Measurements from ENCODE around the gene NLRP12. TPM values are rescaled to one million over a fixed set of nuclear protein-coding genes. Genes with fewer than 3 reads are reported as not detected.

NLRP12 gene
- total RNA-seq (2013; cell fraction: nucleolus; rRNA removed), result not detected in 2 replicates
- total RNA-seq (2014; rRNA removed) (not detected in 2 replicates), total RNA-seq (2014; rRNA removed; fragmentation: Illumina TruSeq; extraction: Trizol) (not detected in 2 replicates), total RNA-seq (2021) (not detected in 2 replicates), polyA plus RNA-seq (2011; rRNA removed) (not detected in 2 replicates), polyA plus RNA-seq (2014; fragmentation: Illumina TruSeq; extraction: Trizol) (not detected in 2 replicates), polyA plus RNA-seq (2014; fragmentation: Nextera tagmentation; extraction: Ambion mirVana) (not detected), polyA plus RNA-seq (2014; rRNA removed) (not detected in 2 replicates), polyA plus RNA-seq (2016; fragmentation: Nextera tagmentation; extraction: Ambion mirVana) (not detected), polyA minus RNA-seq (2011; rRNA and poly(A)+ RNA removed) (not detected in 2 replicates), Bru-seq, nascent RNA (not detected), BruChase-seq, experiment 1, labeled RNA remaining after a 6-hour chase (not detected), BruChase-seq, experiment 2, labeled RNA remaining after a 2-hour chase (not detected)
- polyA plus RNA-seq (2011; ENCODE audit: low read depth), result not detected
- not detected in 2 replicates for polyA plus RNA-seq (2011; cell fraction: cytosol; rRNA removed)
- polyA plus RNA-seq (2011; cell fraction: nucleus; rRNA removed), result not detected in 2 replicates
- polyA plus RNA-seq (2012), result not detected in 2 replicates
- not detected in 2 replicates for polyA minus RNA-seq (2011; cell fraction: cytosol; rRNA and poly(A)+ RNA removed)
- polyA minus RNA-seq (2011; cell fraction: nucleus; rRNA and poly(A)+ RNA removed), result not detected in 2 replicates
- long read RNA-seq, experiment 1, result 0 reads
- long read RNA-seq, experiment 2, result 0 reads

GRCh38 chr19:53824134-53824611 lies at the start of gene NLRP12:
TSS of gene NLRP12 (minus strand) at chr19:53824314. CDS start at chr19:53824174, 140 bp downstream.
- Histone ChIP-seq H3K4me3 (no peak within 1 kb of the TSS), H4K20me1 (ENCODE audit: control insufficient read depth, insufficient read depth) (no peaks in the 10 kb centered on the region), H3K79me2 (ENCODE audit: control insufficient read depth, insufficient read depth, low read length) (no peaks in the 10 kb centered on the region), H3K27ac (ENCODE audit: control insufficient read depth, insufficient read depth) (no peak within 1 kb of the TSS), H3K36me3 (ENCODE audit: control insufficient read depth in 2 of 2, insufficient read depth in 2 of 2, low read length in 1 of 2) (no peaks in the 10 kb centered on the region), H3K4me2 (ENCODE audit: control insufficient read depth, insufficient read depth) (no peak within 1 kb of the TSS), H2AFZ (ENCODE audit: control insufficient read depth, low read depth, low read length) (no peak within 1 kb of the TSS), H3K9ac (ENCODE audit: control insufficient read depth, insufficient read depth, low read length) (no peak within 1 kb of the TSS), H3K27me3 (replicated peaks in 1 of 2; ENCODE audit: control insufficient read depth in 2 of 2, insufficient read depth in 2 of 2, low read length in 1 of 2) (no peaks in the 10 kb centered on the region), H3K4me1 (ENCODE audit: control insufficient read depth, insufficient read depth, low read length) (no peaks in the 10 kb centered on the region), H3K9me3 (replicated peaks; ENCODE audit: control insufficient read depth, insufficient read depth, low read length) (no peaks in the 10 kb centered on the region)
- no TSS peak for BruUV-seq (replicated peaks)
- POLR2A ChIA-PET, result no interaction called here
- CTCF ChIA-PET, result no interaction called here
- TF ChIP-seq, protein P1, sequence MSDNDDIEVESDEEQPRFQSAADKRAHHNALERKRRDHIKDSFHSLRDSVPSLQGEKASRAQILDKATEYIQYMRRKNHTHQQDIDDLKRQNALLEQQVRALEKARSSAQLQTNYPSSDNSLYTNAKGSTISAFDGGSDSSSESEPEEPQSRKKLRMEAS (IDR thresholded peaks at IDR 0.05; ENCODE audit: low read depth, low read length), result no peak
- TF ChIP-seq, protein P2, sequence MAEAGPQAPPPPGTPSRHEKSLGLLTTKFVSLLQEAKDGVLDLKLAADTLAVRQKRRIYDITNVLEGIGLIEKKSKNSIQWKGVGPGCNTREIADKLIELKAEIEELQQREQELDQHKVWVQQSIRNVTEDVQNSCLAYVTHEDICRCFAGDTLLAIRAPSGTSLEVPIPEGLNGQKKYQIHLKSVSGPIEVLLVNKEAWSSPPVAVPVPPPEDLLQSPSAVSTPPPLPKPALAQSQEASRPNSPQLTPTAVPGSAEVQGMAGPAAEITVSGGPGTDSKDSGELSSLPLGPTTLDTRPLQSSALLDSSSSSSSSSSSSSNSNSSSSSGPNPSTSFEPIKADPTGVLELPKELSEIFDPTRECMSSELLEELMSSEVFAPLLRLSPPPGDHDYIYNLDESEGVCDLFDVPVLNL (IDR thresholded peaks at IDR 0.05; ENCODE audit: low read depth, low read length), result no peak
- TF ChIP-seq SMAD1 (IDR thresholded peaks at IDR 0.05; ENCODE audit: low read depth, partially characterized antibody) (no peak), MEF2A (IDR thresholded peaks at IDR 0.05; ENCODE audit: insufficient read depth, low read depth, low read length) (no peak), SREBF1 (IDR thresholded peaks at IDR 0.05; ENCODE audit: low read length) (no peak), MYC (IDR thresholded peaks at IDR 0.05; ENCODE audit: insufficient read depth, insufficient read length, insufficient replicate concordance, low read length, severe bottlenecking) (no peak), MXI1 (IDR thresholded peaks at IDR 0.05; ENCODE audit: low read depth, low read length) (no peak)
- DNase-seq (ENCODE audit: low read depth, low spot score) (no peak), ATAC-seq (no peak), FAIRE-seq (no peak)
- in situ Hi-C loops (cut with MboI) (no loop called here), intact Hi-C loops (cut with micrococcal nuclease; ENCODE audit: unreplicated experiment) (no loop called here)
- RAD21 ChIA-PET (ENCODE audit: unreplicated experiment), result no interaction called here
- 11% methylated on average over 14 of the region's 14 CpGs for WGBS (ENCODE audit: insufficient coverage, insufficient replicate concordance, low lambda C conversion rate, missing lambda C conversion rate)
- SMC1A ChIA-PET (ENCODE audit: uncharacterized antibody, unreplicated experiment), result no interaction called here

Data from GM12878 (cell line).